Stimulated activated CD4-positive, alpha-beta T cell treated with anti-CD3 and anti-CD28 coated beads, TNF-alpha, amount 100 ng/mL, for 1 hour (primary cell): ENCODE measurements around the gene KDM5B.
"Not testable (repeated sequence)": the region's sequence is repeated elsewhere in the genome, so short reads cannot be mapped to it uniquely, and the experiment has no call there.

Source experiments
- DNase-seq, 3 donors: peaks; one replicate each; pipeline ENCODE4 v3.0.0-alpha.2; 2020; ENCODE audit warnings: low read depth in 3 of 3, low spot score in 1 of 3

The KDM5B gene

DNA sequence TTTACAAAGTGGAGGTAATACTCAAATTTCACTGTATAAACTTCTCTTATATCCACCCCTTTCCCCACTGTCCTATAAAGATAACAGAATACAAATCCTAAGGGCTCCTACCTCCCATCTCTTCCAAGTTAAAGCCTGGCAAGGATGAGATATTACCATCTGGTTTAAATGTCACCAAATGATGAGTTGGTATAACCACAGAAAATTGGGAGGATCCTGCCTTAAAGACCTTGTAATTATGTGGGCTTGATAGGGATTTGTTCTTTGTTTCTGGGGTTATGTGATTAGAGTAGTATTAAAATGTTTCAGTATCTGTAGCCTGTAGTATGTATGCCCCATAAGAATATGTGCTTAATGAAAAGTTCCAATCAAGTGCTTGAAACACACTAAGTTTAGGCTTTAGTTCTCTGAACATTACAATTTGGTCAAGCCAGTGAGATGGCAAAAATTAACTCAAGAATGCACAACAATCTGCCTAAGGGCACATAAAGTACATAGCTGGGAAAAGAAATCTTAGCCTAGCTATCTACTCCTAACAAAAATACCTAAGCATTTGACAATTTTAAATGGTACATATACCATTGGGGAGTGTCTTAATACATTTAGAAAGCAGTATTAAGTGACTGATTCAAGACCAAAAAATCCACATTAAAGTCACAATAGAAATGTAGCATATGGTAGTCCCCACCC, 14.0 kb downstream of the KDM5B start:
- DNase-seq = no peak

GRCh38 chr1:202791077-202791747, 17.0 kb downstream of the KDM5B start:
- no peak for DNase-seq

GRCh38 chr1:202788800-202789199, 19.4 kb downstream of the KDM5B start:
- no peak for DNase-seq

DNA sequence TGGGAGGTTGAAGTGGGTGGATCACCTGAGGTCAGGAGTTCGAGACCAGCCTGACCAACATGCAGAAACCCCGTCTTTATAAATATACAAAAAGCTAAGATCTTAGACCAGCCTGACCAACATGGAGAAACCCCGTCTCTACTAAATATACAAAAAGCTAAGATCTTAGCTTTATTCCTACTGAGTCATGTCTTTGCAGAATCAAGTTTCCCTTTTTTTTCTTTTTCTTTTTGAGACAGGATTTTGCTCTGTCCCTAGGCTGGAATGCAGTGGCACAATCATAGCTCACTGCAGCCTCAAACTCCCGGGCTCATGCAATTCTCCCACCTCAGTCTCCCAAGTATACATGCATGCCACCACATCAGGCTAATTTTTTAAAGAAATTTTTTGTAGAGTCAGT, 21.4 kb downstream of the KDM5B start:
- no peak for DNase-seq

- DNase-seq = no peak
Observed at GRCh38 chr1:202781180-202781579, 27.0 kb downstream of the KDM5B start.

- no peak for DNase-seq
Observed at GRCh38 chr1:202770135-202770534, 38.1 kb downstream of the KDM5B start.

DNA sequence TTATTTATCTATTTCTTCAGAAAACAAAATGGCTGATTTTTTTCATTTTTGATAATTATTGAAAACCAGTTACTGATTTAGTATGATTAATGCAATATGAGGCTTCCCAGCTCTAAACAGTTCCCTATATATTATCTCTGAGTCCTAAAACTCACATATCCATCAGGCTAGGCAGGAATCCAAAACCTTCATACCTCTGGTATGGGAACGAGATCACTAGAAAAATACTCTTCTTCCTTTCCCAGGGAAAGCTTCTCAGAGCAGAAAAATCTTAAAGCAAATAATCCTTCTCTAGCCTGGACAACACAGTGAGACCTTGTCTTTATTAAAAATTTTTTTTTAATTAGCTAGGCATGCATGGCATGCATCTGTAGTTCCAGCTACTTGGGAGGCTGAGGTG, 42.5 kb downstream of the KDM5B start:
- no peak for DNase-seq

- no peak for DNase-seq
Observed at GRCh38 chr1:202762019-202762418, 46.2 kb downstream of the KDM5B start.

DNA sequence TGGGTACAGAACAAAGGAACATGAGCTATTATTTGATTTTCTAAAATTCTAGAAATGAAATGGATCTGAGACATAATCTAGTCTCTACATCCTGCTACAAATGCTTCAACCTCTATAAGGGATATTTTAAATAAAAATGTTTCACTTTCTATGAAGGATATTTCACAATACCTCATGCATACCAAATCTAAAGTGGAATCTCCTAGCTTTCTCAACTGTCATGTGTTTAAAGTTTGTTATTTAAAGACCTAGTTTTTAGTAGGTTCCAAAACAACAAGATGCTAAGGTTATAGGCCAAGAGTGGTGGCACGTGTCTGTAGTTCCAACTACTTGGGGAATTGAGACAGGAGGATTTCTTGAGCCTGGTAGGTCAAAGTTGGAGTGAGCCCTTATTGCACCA, 47.6 kb downstream of the KDM5B start:
- DNase-seq = no peak

DNA sequence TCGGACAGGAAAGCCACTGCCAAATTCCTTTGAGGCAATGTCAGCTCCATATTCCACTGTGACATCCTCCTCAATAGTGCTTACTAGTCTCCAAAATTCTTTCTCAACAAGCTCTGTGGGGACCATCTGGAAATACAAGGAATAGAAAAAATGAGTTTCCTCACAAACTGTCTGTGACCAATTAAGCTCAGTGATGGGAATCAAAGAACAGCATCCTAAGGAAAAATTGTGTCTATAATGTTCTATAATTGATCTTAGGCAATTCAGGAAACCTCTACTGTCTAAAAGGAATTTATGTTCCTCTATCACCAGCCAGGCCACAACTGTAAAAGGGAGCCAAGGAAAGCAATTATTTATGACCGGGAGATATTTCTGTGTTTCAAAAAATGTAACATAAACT, 51.8 kb downstream of the KDM5B start:
- DNase-seq = no peak

- no peak for DNase-seq
Observed at GRCh38 chr1:202754293-202754692, 53.9 kb downstream of the KDM5B start.

DNA sequence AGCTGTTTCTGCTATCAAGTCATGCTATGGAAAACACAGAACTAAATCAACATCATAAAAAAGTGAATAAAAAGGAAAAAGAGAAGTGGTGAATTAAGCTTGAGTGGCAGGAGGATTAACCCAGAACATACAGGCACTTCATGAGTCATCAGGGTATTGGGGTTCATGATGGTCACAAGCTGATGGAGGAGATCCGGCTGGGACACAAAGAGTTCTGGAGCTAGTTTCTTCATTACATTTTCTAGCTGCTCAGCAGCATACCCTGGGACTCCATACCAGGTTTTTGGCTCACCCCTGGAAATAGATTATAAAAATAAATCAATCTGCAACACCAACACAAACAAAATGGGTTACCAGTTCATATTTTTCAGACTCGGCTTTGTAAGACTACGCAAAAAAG, 55.4 kb downstream of the KDM5B start:
- DNase-seq = no peak

- DNase-seq = no peak
Observed at GRCh38 chr1:202750761-202751160, 57.5 kb downstream of the KDM5B start.

GRCh38 chr1:202750024-202750423, 58.2 kb downstream of the KDM5B start:
- DNase-seq = no peak

DNA sequence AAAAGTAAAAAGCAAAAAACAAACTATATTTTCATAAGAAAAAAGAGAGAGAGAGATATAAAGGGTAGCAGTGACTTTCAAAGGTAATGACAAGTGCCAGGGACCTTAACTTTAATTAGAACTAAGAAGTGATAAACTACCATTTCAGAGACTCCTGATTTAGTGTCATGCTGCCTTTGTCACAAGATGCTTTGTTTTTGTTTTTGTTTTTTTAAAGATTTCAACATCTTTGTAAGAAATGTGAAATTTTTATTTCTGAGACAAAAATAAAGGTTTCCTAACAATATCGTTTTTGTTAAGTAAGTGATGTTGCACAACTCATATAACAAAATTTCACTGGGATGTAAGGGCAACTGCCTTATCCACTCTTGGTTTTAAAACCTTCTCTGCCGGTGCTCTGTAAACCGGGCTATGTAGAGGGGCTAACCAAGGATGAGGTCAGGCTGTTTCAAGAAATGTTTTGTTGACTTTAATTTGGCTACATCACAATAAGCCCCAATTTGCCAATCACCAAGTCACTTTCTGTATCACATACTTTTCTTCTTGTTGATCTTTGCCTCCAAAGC, 62.8 kb downstream of the KDM5B start:
- DNase-seq = no peak

DNA sequence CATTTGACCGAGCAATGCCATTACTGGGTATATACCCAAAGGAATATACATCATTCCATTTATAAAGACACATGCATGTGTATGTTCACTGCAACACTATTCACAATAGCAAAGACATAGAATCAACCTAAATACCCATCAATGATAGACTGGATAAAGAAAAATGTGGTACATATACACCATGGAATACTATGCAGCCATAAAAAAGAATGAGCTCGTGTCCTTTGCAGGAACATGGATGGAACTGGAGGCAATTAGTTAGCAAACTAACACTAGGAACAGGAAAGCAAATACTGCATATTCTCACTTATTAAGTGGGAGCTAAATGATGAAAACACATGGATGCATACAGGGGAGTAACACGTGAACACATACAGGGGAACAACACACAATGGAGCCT, 63.5 kb downstream of the KDM5B start:
- not testable (repeated sequence) for DNase-seq

GRCh38 chr1:202742496-202742895, 65.7 kb downstream of the KDM5B start:
- no peak for DNase-seq

GRCh38 chr1:202733251-202733650, 75.0 kb downstream of the KDM5B start:
- DNase-seq = no peak

DNA sequence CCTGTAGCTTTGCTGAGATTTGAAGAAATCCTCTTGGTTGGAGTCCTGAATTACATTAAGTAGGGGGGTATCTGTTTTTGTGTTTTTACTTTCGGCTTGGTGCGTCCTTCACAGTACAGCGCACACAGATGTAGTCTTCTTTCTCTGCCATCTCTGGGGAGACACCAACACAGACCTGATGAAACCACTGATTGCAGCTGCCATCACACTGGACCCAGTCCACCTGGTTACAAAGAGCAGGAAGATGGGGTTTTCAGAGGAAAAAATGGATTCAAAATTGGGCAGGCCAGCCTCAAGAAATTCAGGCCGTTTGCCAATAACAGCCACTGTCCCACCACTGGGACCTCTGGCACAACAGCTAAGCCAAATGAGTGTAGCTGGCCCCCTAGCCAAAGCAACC, 79.3 kb downstream of the KDM5B start:
- no peak for DNase-seq

DNA sequence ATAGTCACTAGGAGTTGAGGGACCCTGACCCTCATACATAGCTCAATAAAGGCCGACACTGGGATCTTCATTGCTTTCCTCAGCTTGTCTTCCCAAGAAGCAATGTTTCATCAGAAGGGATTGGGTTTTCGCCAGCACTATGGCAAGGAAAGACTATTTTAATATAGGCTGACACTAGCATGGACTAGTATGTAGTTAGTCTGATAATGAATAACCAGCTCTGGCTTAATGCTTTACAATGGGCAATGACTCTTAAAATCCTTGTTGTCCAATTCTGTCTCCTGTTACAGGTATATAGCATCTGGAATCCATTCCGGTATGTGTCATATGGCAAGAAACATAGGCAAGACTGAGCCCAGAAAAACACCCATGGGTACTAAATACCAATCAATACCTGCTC, 82.7 kb downstream of the KDM5B start:
- no peak for DNase-seq

- no peak for DNase-seq
Observed at GRCh38 chr1:202723708-202724107, 84.5 kb downstream of the KDM5B start.

DNA sequence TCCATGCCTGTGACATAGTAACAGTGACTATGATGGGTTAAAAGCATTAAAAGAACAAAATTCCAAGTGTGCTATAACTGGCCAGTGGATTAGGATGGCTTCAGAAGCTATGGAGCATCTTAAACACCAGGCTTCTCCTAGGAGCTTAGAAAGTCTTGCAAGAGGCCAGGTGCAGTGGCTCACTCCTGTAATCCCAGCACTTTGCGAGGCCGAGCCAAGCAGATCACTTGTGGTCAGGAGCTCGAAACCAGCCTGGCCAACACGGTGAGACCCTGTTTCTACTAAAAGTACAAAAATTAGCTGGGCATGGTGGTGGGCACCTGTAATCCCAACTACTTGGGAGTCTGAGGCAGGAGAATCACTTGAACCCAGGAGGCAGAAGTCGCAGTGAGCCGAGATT, 85.2 kb downstream of the KDM5B start:
- DNase-seq = not testable (repeated sequence)

GRCh38 chr1:202716654-202717053, 91.6 kb downstream of the KDM5B start:
- no peak for DNase-seq
